ENCODE results near the gene ERRFI1. TPM values are rescaled to one million over a fixed set of nuclear protein-coding genes. Genes with fewer than 3 reads are reported as not detected.

ERRFI1 gene
- total RNA-seq, 4 donors from 2014 or later: 184 to 310 (median 254) TPM

DNA sequence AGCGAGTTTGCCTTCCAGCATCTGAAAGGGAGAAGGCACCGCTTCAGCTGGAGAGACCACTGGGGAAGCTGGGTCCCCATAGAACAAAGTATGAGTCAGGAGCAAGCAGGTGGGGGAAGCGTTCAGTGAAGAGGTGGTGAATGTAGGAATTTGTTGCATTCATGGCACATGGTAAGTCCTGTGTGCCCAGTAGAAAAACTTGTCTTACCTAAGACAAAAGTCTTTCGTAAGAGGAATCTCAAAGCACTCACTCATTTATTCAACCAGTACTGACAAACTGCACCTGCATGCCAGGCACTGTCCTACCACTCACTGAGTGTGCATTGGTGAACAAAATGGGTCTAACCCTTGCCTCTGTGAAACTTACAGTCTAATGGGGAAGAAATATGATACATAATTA, 9.2 kb upstream of the ERRFI1 start:
- TF ChIP-seq, protein P1, sequence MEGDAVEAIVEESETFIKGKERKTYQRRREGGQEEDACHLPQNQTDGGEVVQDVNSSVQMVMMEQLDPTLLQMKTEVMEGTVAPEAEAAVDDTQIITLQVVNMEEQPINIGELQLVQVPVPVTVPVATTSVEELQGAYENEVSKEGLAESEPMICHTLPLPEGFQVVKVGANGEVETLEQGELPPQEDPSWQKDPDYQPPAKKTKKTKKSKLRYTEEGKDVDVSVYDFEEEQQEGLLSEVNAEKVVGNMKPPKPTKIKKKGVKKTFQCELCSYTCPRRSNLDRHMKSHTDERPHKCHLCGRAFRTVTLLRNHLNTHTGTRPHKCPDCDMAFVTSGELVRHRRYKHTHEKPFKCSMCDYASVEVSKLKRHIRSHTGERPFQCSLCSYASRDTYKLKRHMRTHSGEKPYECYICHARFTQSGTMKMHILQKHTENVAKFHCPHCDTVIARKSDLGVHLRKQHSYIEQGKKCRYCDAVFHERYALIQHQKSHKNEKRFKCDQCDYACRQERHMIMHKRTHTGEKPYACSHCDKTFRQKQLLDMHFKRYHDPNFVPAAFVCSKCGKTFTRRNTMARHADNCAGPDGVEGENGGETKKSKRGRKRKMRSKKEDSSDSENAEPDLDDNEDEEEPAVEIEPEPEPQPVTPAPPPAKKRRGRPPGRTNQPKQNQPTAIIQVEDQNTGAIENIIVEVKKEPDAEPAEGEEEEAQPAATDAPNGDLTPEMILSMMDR (IDR thresholded peaks at IDR 0.05; ENCODE audit: low read depth): no peak

DNA sequence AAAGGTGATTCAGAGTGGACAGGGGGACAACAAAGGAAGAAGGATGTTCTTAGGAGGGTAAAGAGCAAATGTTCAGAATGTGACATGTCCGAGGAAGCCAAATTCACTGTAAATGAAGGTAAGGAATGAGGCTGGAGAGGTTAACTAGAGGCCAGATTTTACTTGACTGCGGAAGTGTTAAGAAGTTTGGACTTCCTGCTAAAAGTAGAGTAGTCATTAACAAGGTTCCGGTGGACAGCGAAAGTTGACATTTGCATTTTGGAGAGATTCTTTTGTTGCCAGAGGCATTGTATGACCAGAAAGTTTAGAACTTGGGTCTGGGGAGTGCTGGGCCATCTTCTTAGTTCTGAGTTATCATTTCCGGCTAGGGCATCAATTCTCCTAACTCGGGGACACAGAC, 7.2 kb upstream of the ERRFI1 start:
- TF ChIP-seq, protein P1 (IDR thresholded peaks at IDR 0.05; ENCODE audit: low read depth): no peak

DNA sequence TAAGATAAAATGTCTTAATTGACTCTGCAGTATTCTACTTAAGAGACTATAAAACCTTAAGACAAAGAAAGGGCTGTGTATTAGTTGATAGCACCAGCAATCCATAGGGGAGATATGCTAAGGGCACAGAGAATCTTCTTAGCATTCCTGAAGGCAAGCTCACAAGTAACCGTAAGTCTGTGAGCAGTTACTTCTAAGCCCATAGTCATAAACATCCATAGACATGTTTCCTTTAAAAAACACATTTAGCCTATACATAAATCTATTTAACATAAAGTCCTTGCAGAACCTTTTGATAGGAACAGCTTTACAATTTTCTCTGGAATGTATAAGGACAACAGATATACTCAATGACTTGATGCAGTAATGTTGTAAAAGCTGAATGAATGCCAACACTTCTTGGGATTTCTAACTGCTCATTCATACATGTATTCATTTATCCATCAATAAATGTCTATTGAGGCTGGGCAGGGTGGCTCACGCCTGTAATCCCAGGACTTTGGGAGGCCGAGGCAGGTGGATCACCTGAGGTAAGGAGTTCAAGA, 6.3 kb upstream of the ERRFI1 start:
- TF ChIP-seq, protein P1 (IDR thresholded peaks at IDR 0.05; ENCODE audit: low read depth): no peak

DNA sequence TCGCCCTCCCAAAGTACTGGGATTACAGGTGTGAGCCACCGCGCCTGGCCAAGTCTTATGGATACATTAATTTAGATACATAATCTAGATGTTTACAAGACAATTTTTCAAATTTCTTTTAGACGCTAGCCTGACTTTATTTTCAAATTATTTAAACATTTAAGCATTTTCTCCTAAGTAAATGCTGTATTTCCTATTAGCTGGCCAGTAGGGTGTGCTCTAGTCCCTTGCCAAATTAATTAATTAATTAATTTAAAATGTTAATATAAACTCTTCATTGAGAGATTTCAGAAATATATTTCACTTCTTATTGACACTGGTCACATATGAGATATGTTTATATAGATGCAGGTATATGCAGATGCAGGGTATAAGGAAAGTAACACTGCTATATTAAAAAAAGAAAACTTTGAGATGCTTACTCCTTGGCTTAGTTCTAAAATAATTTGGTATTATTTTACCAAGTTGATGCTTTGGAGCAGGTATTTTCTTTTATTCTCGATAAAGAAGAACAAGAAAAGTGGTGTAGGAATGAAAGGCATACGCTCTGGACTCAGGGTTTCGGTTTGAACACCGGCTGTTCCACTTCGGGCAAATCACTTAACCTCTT, 5.2 kb upstream of the ERRFI1 start:
- TF ChIP-seq, protein P1 (IDR thresholded peaks at IDR 0.05; ENCODE audit: low read depth): no peak

DNA sequence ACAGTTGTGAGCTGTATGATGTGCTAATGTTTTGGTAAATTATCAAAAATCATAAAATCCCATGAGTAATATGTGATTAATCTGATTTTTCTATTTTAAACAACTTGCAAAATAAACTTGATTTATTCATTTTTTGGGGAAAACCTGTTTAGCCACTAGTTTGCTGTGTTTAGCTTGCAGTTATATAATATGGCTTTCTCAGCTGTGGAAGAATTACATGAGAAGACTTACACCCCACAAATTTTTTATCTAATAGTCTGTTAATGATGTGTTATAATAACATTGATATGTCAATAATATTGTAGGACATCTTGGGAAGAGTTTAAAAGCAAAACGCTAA, 2.4 kb upstream of the ERRFI1 start:
- TF ChIP-seq, protein P1 (IDR thresholded peaks at IDR 0.05; ENCODE audit: low read depth): no peak

DNA sequence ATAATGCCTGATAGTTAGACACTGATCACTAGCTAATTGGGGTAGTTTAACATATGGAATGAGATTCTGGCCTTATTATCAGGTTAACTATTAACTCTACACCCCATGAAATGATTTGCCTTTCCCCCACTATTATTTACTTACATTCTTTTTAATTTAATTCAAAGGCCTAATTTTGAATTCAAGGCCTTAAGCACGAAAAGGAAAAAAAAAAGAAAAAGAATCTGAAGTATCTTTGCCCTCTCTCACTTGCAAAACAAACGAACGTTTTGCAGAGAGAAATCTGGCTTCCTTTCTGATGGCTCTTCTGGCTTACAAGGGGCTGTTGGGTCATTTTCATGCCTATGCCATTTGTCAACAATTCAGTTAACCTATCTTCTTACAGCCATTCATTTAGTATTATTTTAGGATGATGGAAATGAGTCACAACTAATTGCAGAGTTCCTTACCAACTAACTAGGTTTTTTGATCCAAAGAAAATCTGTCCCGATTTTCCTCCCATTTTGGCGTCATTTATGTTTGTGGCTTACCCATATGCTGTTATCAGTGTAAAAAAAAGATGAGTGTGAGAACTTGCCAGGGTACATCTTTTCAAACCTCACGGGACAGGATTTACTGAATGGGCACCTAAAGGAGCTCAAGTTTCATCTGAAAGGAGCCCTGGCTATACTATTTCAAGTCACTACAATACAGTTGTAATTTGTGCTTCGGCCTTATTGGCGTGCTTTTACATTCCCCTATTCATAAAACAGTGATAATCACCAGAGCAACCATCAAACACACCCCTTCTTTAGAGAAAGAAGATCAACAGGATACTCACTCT, 1.9 kb upstream of the ERRFI1 start:
- TF ChIP-seq, protein P1 (IDR thresholded peaks at IDR 0.05; ENCODE audit: low read depth): no peak

DNA sequence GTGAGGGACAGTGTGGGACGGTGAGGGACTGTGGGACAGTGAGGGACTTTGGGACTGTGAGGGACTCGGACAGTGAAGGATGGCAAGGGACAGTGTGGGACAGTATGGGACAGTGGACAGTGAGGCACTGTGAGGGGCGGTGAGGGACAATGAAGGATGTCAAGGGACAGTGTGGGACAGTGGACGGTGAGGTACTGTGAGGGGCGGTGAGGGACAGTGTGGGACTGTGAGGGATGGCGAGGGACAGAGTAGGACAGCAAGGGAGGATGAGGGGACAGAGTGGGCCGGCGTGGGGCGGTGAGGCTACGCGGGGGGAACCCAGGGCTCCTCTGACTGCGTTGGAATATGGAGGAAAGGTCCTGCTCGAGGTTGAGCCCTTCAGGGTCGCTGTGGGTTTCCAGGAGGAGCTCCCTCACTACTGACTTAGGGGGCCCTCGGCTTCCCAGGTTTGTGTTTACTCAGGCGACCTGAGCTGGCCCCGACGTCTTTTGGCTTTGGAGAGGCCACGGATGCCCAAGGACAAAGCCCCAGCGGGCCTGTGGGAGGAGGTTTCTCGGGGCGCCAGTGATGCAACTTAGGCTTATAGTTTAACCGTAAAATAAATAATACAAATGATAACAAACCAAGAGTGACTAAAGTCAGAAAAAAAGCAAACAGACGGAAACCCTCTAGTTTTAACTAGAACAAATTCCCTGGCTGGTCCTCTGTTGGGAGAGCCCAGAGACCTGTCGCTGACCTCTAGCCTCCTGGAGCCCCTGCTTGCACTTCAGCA, 1.1 kb upstream of the ERRFI1 start:
- TF ChIP-seq, protein P1 (IDR thresholded peaks at IDR 0.05; ENCODE audit: low read depth): no peak

All from subcutaneous adipose tissue (tissue), 4 donors.